GM12878 (cell line): ENCODE results near the gene CERCAM. TPM values are rescaled to one million over a fixed set of nuclear protein-coding genes. Genes with fewer than 3 reads are reported as not detected.
A peak's percentile ranks its signal among the peaks of the same experiment; 100 is the strongest.

Experiments used
- ATAC-seq: fragments of 200-7000 bp; cut with Tn5 transposase; 3 replicates; pipeline ENCODE4 v1.9.1; 2020; ENCODE audit warnings: mild to moderate bottlenecking, moderate library complexity
- BruUV-seq: library from RNA; stranded (reverse); fragments of 400-500 nt; replicated peaks from 2 replicates; lab custom pipeline; 2021; lab: Mats Ljungman, UMichigan
- CTCF ChIA-PET: fragments of 300-600 bp; sonication (Branson Sonifier 250); formaldehyde crosslinking; extraction: SDS; loops from one replicate; lab custom pipeline; 2021; ENCODE audit warnings: inconsistent platforms; lab: Yijun Ruan, JAX
- POLR2A ChIA-PET: fragments of 350-600 bp; formaldehyde crosslinking; extraction: SDS; loops from one replicate; lab custom pipeline; 2021; ENCODE audit warnings: inconsistent platforms; lab: Charles Lee
- RAD21 ChIA-PET: fragments of 300-600 bp; sonication (Branson Sonifier 250); formaldehyde crosslinking; loops from one replicate; lab custom pipeline; 2023; ENCODE audit warnings: antibody characterized with exemption; ENCODE audit not compliant: unreplicated experiment; lab: Charles Lee
- SMC1A ChIA-PET: fragments of 300-600 bp; sonication (Branson Sonifier 250); formaldehyde crosslinking; loops from one replicate; lab custom pipeline; 2023; ENCODE audit not compliant: unreplicated experiment, uncharacterized antibody; lab: Charles Lee
- DNase-seq: peaks from one replicate; pipeline ENCODE4 v3.0.0-alpha.2; 2011; ENCODE audit warnings: low read depth, low spot score
- FAIRE-seq: peaks from 3 replicates; lab custom pipeline; 2011; peaks lifted over from hg19 to GRCh38; lab: Jason Lieb, UNC
- H2AFZ ChIP-seq: 2 replicates; pipeline ENCODE4 v1.6.0; 2011; ENCODE audit warnings: low read depth, low read length, control low read depth; ENCODE audit not compliant: control insufficient read depth
- H3K27ac ChIP-seq: 2 replicates; pipeline ENCODE4 v1.5.1; 2011; ENCODE audit warnings: control low read depth; ENCODE audit not compliant: control insufficient read depth, insufficient read depth
- H3K27me3 ChIP-seq, 2 experiments: replicated peaks in 1 of 2; 2 replicates each; pipeline versions ENCODE4 v1.6.0 to v1.6.1; 2011; ENCODE audit warnings: low read length in 1 of 2; ENCODE audit not compliant: control insufficient read depth in 2 of 2, insufficient read depth in 2 of 2
- H3K36me3 ChIP-seq, 2 experiments: 2 replicates each; pipeline ENCODE4 v1.5.1; 2011; ENCODE audit warnings: low read length in 1 of 2; ENCODE audit not compliant: control insufficient read depth in 2 of 2, insufficient read depth in 2 of 2
- H3K4me1 ChIP-seq: 2 replicates; pipeline ENCODE4 v1.6.1; 2011; ENCODE audit warnings: mild to moderate bottlenecking, low read length, moderate library complexity, mixed read lengths; ENCODE audit not compliant: control insufficient read depth, insufficient read depth
- H3K4me2 ChIP-seq: 2 replicates; pipeline ENCODE4 v1.6.0; 2011; ENCODE audit warnings: control low read depth; ENCODE audit not compliant: control insufficient read depth, insufficient read depth
- H3K4me3 ChIP-seq: fragments of 200-600 bp; sonication (generic); 2 replicates; pipeline ENCODE4 v1.5.1; 2016
- H3K79me2 ChIP-seq: 2 replicates; pipeline ENCODE4 v1.6.0; 2011; ENCODE audit warnings: low read length; ENCODE audit not compliant: control insufficient read depth, insufficient read depth
- H3K9ac ChIP-seq: 2 replicates; pipeline ENCODE4 v1.8.0; 2011; ENCODE audit warnings: low read length, control low read depth, mixed read lengths; ENCODE audit not compliant: control insufficient read depth, insufficient read depth
- H3K9me3 ChIP-seq: replicated peaks from 3 replicates; pipeline ENCODE4 v1.5.1; 2011; ENCODE audit warnings: mild to moderate bottlenecking, low read length; ENCODE audit not compliant: control insufficient read depth, insufficient read depth
- H4K20me1 ChIP-seq: 2 replicates; pipeline ENCODE4 v1.6.0; 2011; ENCODE audit not compliant: control insufficient read depth, insufficient read depth
- CEBPB ChIP-seq, 2 experiments: fragments of 150-350 bp in 1 of 2; IDR thresholded peaks; 2 replicates each; pipeline ENCODE4 v1.6.1; 2012 to 2014; ENCODE audit warnings: low read depth in 2 of 2, low read length in 2 of 2, borderline replicate concordance in 1 of 2, inconsistent platforms in 1 of 2
- JUNB ChIP-seq: IDR thresholded peaks from 2 replicates; pipeline ENCODE4 v1.6.1; 2016; ENCODE audit warnings: antibody characterized with exemption, mild to moderate bottlenecking
- KDM1A ChIP-seq: fragments of 200-600 bp; sonication (generic); IDR thresholded peaks from 2 replicates; pipeline ENCODE4 v1.6.1; 2016; ENCODE audit warnings: borderline replicate concordance
- MTA2 ChIP-seq: fragments of 450-650 bp; IDR thresholded peaks from 2 replicates; pipeline ENCODE4 v1.6.1; 2016; ENCODE audit warnings: low read depth, mild to moderate bottlenecking, moderate library complexity
- NRF1 ChIP-seq: conservative IDR thresholded peaks from 2 replicates; pipeline ENCODE4 v1.6.1; 2011; ENCODE audit warnings: mild to moderate bottlenecking, low read depth, low read length, improper control_type of control experiment
- RFX5 ChIP-seq: IDR thresholded peaks from 2 replicates; pipeline ENCODE4 v1.6.1; 2011; ENCODE audit warnings: low read depth, low read length, improper control_type of control experiment
- SIX5 ChIP-seq: IDR thresholded peaks from 2 replicates; pipeline ENCODE4 v1.6.1; 2011; ENCODE audit warnings: mild to moderate bottlenecking, low read depth, low read length, moderate library complexity; ENCODE audit not compliant: severe bottlenecking
- SP1 ChIP-seq: IDR thresholded peaks from one replicate; pipeline ENCODE4 v1.6.1; 2011; ENCODE audit warnings: low read depth, low read length
- TBL1XR1 ChIP-seq: IDR thresholded peaks from 2 replicates; pipeline ENCODE4 v1.6.1; 2012; ENCODE audit warnings: low read depth, low read length, improper control_type of control experiment
- WGBS: methylation state at CpG from one replicate; pipeline ENCODE4 v1.1.6; 2016; ENCODE audit warnings: low lambda C conversion rate; ENCODE audit not compliant: insufficient replicate concordance, insufficient coverage; ENCODE audit errors: missing lambda C conversion rate; 5-methylcytosine and 5-hydroxymethylcytosine counted together
- in situ Hi-C: fragments of 300-500 bp; cut with MboI; formaldehyde crosslinking; loops from 9 replicates; pipeline ENCODE4 v1.14.3; 2018; ENCODE audit warnings: mixed read lengths
- intact Hi-C: fragments of 100-400 bp; cut with micrococcal nuclease; formaldehyde crosslinking; loops from one replicate; pipeline ENCODE4 v1.14.2; 2022; ENCODE audit not compliant: unreplicated experiment
- polyA plus RNA-seq, 11 experiments: library from polyadenylated mRNA; depleted of rRNA in 4 of 11; unstranded in 6 of 11; stranded (reverse) in 5 of 11; fragments of >200 nt; fragmentation: Nextera tagmentation in 4 of 11; fragmentation: Illumina TruSeq in 1 of 11; extraction: Ambion mirVana in 4 of 11; extraction: Trizol in 1 of 11; gene quantifications; 1 replicate in 1 of 11; 2 replicates in 10 of 11; pipeline versions ENCODE4 v1.2.1 to v1.2.3, GENCODE V29; 2011 to 2016; ENCODE audit warnings: inconsistent platforms in 2 of 11, missing spikeins in 2 of 11, low read depth in 1 of 11
- total RNA-seq, 4 experiments: library from RNA; depleted of rRNA in 3 of 4; stranded (reverse); fragments of >200 nt in 3 of 4; fragmentation: Illumina TruSeq in 1 of 4; extraction: Trizol in 1 of 4; gene quantifications; 2 replicates each; pipeline versions ENCODE4 v1.2.1 to v1.2.3, GENCODE V29; 2013 to 2021
- TF ChIP-seq, protein P1 (sequence below): IDR thresholded peaks from 2 replicates; pipeline ENCODE4 v1.6.1; 2011; ENCODE audit warnings: low read depth, low read length, improper control_type of control experiment, borderline replicate concordance

Gene CERCAM
- total and polyA plus RNA-seq, 10 of the 15 experiments (the other 5 are each of a cell fraction or from before 2014, with no cell fraction given), result 0.05 to 6.7 (median 0.71) TPM

DNA sequence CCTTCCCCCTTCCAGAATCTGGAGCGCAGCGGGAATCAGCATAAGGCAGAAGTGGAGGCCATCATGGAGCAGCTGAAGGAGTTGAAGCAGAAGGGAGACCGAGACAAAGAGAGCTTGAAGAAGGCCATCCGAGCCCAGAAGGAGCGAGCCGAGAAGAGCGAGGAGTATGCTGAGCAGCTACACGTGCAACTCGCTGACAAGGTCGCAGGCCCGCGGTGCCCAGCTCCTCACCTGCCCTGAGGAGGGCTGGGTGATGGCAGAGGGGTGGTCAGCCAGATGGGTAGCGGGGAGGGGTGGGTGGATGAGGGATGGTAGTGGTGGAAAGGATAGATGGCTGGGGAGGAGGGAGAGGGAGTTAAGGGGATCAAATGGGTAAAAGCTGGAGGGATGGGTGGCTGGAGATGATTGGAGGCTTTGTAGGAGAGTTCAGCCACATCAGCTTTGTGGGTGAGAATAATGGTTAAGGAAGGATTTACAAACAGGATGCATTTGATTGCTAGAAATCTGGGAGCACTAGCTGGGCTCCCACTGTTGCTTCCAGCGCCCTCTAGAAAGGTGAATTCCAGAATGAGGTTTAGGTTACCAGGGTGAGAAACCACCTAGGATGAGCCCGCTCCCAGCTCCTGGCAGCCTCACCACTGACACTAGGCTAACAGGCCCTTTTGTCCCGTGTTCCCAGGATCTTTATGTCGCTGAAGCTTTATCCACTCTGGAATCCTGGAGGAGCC lies 64.2 kb downstream of the CERCAM start:
- no peak for TF ChIP-seq MTA2
- TF ChIP-seq, protein P1, sequence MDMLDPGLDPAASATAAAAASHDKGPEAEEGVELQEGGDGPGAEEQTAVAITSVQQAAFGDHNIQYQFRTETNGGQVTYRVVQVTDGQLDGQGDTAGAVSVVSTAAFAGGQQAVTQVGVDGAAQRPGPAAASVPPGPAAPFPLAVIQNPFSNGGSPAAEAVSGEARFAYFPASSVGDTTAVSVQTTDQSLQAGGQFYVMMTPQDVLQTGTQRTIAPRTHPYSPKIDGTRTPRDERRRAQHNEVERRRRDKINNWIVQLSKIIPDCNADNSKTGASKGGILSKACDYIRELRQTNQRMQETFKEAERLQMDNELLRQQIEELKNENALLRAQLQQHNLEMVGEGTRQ, result no peak
- no peak for TF ChIP-seq CEBPB (IDR thresholded peaks at IDR 0.05; ENCODE audit: borderline replicate concordance in 1 of 2, low read depth in 2 of 2, low read length in 2 of 2)
- no peak for TF ChIP-seq KDM1A
- TF ChIP-seq JUNB, result no peak
- TF ChIP-seq SP1, result no peak
- TF ChIP-seq RFX5, result no peak
- TF ChIP-seq SIX5, result no peak
- TF ChIP-seq TBL1XR1, result no peak
- no peak for TF ChIP-seq NRF1
- whole genome bisulfite sequencing, result 92% methylated on average over 17 of the region's 17 CpGs
- intact Hi-C loops, result no loop called here
- ATAC-seq (no peak), DNase-seq (no peak), FAIRE-seq (no peak)
- Histone ChIP-seq H3K9me3 (no peaks in the 10 kb centered on the region), H3K79me2 (no peaks in the 10 kb centered on the region), H3K4me1 (no peaks in the 10 kb centered on the region), H3K9ac (no peak overlapping the region), H3K4me3 (no peak overlapping the region), H3K27ac (no peak overlapping the region), H3K4me2 (no peak overlapping the region), H4K20me1 (no peaks in the 10 kb centered on the region), H3K27me3 (no peaks in the 10 kb centered on the region), H2AFZ (no peak overlapping the region), H3K36me3 (peaks cover 31 to 33% of the 10 kb centered on the region in 2 experiments; a peak in 3 of 4 replicates)
- in situ Hi-C loops, result no loop called here
- RAD21 ChIA-PET, result no interaction called here
- POLR2A ChIA-PET, result no interaction called here
- SMC1A ChIA-PET, result no interaction called here
- CTCF ChIA-PET, result interaction anchor here (2.3 kb wide), 1 partner anchor 12 kb away, joined by 8 read pairs; no protein-coding TSS in a partner anchor
- BruUV-seq, result TSS peak; percentile 50
